Measurements from ENCODE around the gene PCYT1A. TPM values are rescaled to one million over a fixed set of nuclear protein-coding genes. Genes with fewer than 3 reads are reported as not detected.
A peak's percentile ranks its signal among the peaks of the same experiment; 100 is the strongest.

PCYT1A gene
- total and polyA plus RNA-seq, 2 of the 13 experiments (the other 11 are each of a cell fraction or from before 2014, with no cell fraction given): 26.4 to 45.3 TPM

DNA sequence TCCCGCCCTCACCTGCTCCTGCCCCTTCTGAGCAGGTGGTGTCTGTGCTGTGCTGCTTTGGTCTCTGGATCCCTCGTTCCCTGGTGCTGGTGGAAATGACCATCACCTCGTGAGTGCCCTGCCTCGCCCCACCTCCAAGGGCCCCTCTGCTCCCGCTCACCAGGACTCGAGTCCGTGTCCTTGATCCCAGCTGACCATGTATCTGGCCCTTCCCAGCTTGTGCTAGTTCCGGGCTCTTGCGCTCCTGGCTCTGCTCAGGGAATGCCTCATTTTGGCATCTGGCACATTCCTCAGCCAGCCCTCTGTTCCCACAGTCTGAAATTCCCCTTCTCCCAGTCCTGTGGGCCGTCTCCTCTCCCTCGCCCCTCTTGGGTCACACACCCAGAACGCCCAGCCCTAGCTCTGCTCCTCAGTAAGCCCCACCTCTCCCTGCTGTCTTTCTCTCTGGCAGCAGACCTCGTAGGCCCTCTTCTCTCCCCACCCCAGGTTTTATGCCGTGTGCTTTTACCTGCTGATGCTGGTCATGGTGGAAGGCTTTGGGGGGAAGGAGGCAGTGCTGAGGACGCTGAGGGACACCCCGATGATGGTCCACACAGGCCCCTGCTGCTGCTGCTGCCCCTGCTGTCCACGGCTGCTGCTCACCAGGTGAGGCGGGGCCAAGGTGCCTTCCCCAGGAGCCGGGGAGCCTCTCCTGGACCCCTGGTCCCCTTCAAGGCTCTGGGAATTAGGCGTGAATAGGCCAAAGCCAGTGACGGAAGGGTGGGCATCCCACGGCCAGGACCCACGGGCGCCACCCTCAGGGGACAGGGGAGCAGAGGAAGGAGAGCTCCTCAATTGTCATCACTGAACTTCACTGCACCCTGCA, 59.7 kb downstream of the PCYT1A start (continued):
- peak; percentile 72 for TF ChIP-seq IRF2 (CRISPR knock-in tag; IDR thresholded peaks at IDR 0.05)
- no peak for TF ChIP-seq ZNF207 (IDR thresholded peaks at IDR 0.05; ENCODE audit: borderline replicate concordance)
- peak; percentile 35; the same call in 1 of the 2 replicates for TF ChIP-seq ZNF572 (CRISPR knock-in tag; IDR thresholded peaks at IDR 0.05)
- peak; percentile 58; the same call in 1 of the 2 replicates for TF ChIP-seq HBP1 (CRISPR knock-in tag; IDR thresholded peaks at IDR 0.05; ENCODE audit: low read depth)
- TF ChIP-seq TARDBP (CRISPR knock-in tag; IDR thresholded peaks at IDR 0.05): 0 out of 2 replicates have a peak, but pooled peaks have one; percentile 44
- TF ChIP-seq, protein P1, sequence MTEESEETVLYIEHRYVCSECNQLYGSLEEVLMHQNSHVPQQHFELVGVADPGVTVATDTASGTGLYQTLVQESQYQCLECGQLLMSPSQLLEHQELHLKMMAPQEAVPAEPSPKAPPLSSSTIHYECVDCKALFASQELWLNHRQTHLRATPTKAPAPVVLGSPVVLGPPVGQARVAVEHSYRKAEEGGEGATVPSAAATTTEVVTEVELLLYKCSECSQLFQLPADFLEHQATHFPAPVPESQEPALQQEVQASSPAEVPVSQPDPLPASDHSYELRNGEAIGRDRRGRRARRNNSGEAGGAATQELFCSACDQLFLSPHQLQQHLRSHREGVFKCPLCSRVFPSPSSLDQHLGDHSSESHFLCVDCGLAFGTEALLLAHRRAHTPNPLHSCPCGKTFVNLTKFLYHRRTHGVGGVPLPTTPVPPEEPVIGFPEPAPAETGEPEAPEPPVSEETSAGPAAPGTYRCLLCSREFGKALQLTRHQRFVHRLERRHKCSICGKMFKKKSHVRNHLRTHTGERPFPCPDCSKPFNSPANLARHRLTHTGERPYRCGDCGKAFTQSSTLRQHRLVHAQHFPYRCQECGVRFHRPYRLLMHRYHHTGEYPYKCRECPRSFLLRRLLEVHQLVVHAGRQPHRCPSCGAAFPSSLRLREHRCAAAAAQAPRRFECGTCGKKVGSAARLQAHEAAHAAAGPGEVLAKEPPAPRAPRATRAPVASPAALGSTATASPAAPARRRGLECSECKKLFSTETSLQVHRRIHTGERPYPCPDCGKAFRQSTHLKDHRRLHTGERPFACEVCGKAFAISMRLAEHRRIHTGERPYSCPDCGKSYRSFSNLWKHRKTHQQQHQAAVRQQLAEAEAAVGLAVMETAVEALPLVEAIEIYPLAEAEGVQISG (CRISPR knock-in tag; IDR thresholded peaks at IDR 0.05): peak; percentile 71
- TF ChIP-seq, protein P2, sequence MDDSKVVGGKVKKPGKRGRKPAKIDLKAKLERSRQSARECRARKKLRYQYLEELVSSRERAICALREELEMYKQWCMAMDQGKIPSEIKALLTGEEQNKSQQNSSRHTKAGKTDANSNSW (CRISPR knock-in tag; IDR thresholded peaks at IDR 0.05; ENCODE audit: borderline replicate concordance): no peak
- no peak for TF ChIP-seq ZSCAN25 (CRISPR knock-in tag; IDR thresholded peaks at IDR 0.05)
- no peak for TF ChIP-seq ZNF569 (CRISPR knock-in tag; IDR thresholded peaks at IDR 0.05; ENCODE audit: borderline replicate concordance)
- TF ChIP-seq, protein P3, sequence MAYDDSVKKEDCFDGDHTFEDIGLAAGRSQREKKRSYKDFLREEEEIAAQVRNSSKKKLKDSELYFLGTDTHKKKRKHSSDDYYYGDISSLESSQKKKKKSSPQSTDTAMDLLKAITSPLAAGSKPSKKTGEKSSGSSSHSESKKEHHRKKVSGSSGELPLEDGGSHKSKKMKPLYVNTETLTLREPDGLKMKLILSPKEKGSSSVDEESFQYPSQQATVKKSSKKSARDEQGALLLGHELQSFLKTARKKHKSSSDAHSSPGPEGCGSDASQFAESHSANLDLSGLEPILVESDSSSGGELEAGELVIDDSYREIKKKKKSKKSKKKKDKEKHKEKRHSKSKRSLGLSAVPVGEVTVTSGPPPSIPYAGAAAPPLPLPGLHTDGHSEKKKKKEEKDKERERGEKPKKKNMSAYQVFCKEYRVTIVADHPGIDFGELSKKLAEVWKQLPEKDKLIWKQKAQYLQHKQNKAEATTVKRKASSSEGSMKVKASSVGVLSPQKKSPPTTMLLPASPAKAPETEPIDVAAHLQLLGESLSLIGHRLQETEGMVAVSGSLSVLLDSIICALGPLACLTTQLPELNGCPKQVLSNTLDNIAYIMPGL (CRISPR knock-in tag; IDR thresholded peaks at IDR 0.05; ENCODE audit: borderline replicate concordance in 1 of 2, low read depth in 1 of 2): 0 out of 4 replicates have a peak, but pooled peaks of 1 of the 2 experiments have one; percentile 25
- no peak for TF ChIP-seq CREB1 (IDR thresholded peaks at IDR 0.05)
- TF ChIP-seq CREB1 (CRISPR knock-in tag; IDR thresholded peaks at IDR 0.05): no peak
- TF ChIP-seq ZNF709 (CRISPR knock-in tag; IDR thresholded peaks at IDR 0.05): 0 out of 2 replicates have a peak, but pooled peaks have one; percentile 40
- TF ChIP-seq SP140L (CRISPR knock-in tag; IDR thresholded peaks at IDR 0.05; ENCODE audit: borderline replicate concordance): no peak
- TF ChIP-seq ZNF589 (CRISPR knock-in tag; conservative IDR thresholded peaks at IDR 0.05): no peak
- TF ChIP-seq MXD4 (CRISPR knock-in tag; IDR thresholded peaks at IDR 0.05): no peak; the same call in 1 of the 2 replicates
- 0 out of 2 replicates have a peak, but pooled peaks have one; percentile 31 for TF ChIP-seq ZNF335 (CRISPR knock-in tag; IDR thresholded peaks at IDR 0.05)
- no peak for TF ChIP-seq NFYB (CRISPR knock-in tag; IDR thresholded peaks at IDR 0.05)
- 0 out of 2 replicates have a peak, but pooled peaks have one; percentile 50 for TF ChIP-seq ARNTL (CRISPR knock-in tag; IDR thresholded peaks at IDR 0.05)
- peak; percentile 49; the same call in 1 of the 2 replicates for TF ChIP-seq ZNF614 (CRISPR knock-in tag; IDR thresholded peaks at IDR 0.05; ENCODE audit: borderline replicate concordance)
- 0 out of 2 replicates have a peak, but pooled peaks have one; percentile 18 for TF ChIP-seq ZNF546 (CRISPR knock-in tag; conservative IDR thresholded peaks at IDR 0.05)
